Stimulated activated CD8-positive, alpha-beta memory T cell treated with anti-CD3 and anti-CD28 coated beads, Interleukin-7, amount 100 ng/mL, for 24 hours (primary cell): ENCODE measurements around the gene CST4.
"Not testable (repeated sequence)": the region's sequence is repeated elsewhere in the genome, so short reads cannot be mapped to it uniquely, and the experiment has no call there.

Source experiments
- DNase-seq: peaks from one replicate; pipeline ENCODE4 v3.0.0-alpha.2; 2020; ENCODE audit warnings: low read depth

The CST4 gene

GRCh38 chr20:23659989-23660837 lies 28.6 kb downstream of the CST4 start:
- no peak for DNase-seq

- not testable (repeated sequence) for DNase-seq
Measured at GRCh38 chr20:23659610-23659988, 29.2 kb downstream of the CST4 start.

- no peak for DNase-seq
Measured at GRCh38 chr20:23658989-23659609, 29.7 kb downstream of the CST4 start.

GRCh38 chr20:23658336-23658735 lies 30.5 kb downstream of the CST4 start:
- DNase-seq = no peak

GRCh38 chr20:23657202-23657601 lies 31.6 kb downstream of the CST4 start:
- no peak for DNase-seq

- DNase-seq = no peak
Measured at GRCh38 chr20:23656372-23656771, 32.5 kb downstream of the CST4 start.

- no peak for DNase-seq
Measured at GRCh38 chr20:23655491-23656211, 33.2 kb downstream of the CST4 start.

- DNase-seq = no peak
Measured at GRCh38 chr20:23654717-23655116, 34.1 kb downstream of the CST4 start.

GRCh38 chr20:23654000-23654399 lies 34.8 kb downstream of the CST4 start:
- DNase-seq = no peak

GRCh38 chr20:23653400-23653938 lies 35.4 kb downstream of the CST4 start:
- no peak for DNase-seq

- DNase-seq = no peak
Measured at GRCh38 chr20:23652926-23653325, 35.9 kb downstream of the CST4 start.

GRCh38 chr20:23652371-23652770 lies 36.5 kb downstream of the CST4 start:
- no peak for DNase-seq

GRCh38 chr20:23651117-23651516 lies 37.7 kb downstream of the CST4 start:
- DNase-seq = no peak

- DNase-seq = no peak
Measured at GRCh38 chr20:23649830-23650417, 38.9 kb downstream of the CST4 start.

GRCh38 chr20:23649242-23649641 lies 39.6 kb downstream of the CST4 start:
- no peak for DNase-seq

- no peak for DNase-seq
Measured at GRCh38 chr20:23647346-23647745, 41.5 kb downstream of the CST4 start.

GRCh38 chr20:23646106-23646873 lies 42.5 kb downstream of the CST4 start:
- DNase-seq = no peak

GRCh38 chr20:23645575-23645974 lies 43.3 kb downstream of the CST4 start:
- no peak for DNase-seq

- no peak for DNase-seq
Measured at GRCh38 chr20:23644164-23644563, 44.7 kb downstream of the CST4 start.

- DNase-seq = no peak
Measured at GRCh38 chr20:23643659-23644058, 45.2 kb downstream of the CST4 start.

GRCh38 chr20:23641936-23642751 lies 46.7 kb downstream of the CST4 start:
- no peak for DNase-seq
